ENCODE results near the gene NOC4L. TPM values are rescaled to one million over a fixed set of nuclear protein-coding genes. Genes with fewer than 3 reads are reported as not detected.

NOC4L gene
- total and polyA plus RNA-seq, 2 experiments from 2014 or later, result 42.4 to 54.7 TPM

DNA sequence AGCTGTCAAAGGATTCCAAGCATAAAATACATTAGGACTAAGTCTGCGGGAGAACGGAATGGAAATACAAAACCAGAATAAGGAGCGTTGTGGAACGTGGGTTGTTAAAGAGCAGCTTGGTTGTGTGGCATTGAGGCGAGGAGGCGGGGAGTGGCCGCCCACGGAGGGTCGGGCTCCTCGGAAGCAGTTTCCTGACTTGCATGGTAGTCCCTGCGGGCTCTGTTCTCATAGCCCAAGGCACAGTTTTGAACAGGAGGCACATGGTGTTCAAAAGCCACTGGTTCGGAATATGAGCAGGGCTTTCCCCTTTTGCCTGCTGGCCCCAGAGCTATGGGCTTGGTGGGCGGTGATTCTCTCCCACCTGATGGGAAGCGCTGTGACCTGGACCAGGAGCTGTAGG is 12.3 kb upstream of the NOC4L start:
- Mint-ChIP-seq H3K27ac (no peak overlapping the region), H3K9me3 (peaks cover 60% of the 10 kb centered on the region), H3K36me3 (ENCODE audit: low read depth) (peaks cover 54% of the 10 kb centered on the region), H3K27me3 (ENCODE audit: insufficient read depth, low read depth, poor library complexity) (peaks cover 36% of the 10 kb centered on the region), H3K4me3 (no peak overlapping the region), H3K4me1 (no peaks in the 10 kb centered on the region; the same call in 2 of the 3 replicates)
- Histone ChIP-seq H3K9me2 (ENCODE audit: insufficient read depth) (no peaks in the 10 kb centered on the region), H3K36me3 (ENCODE audit: insufficient read depth) (peaks cover 21% of the 10 kb centered on the region; the same call in 1 of the 2 replicates), H2AFZ (no peak overlapping the region), H4K20me1 (replicated peaks; ENCODE audit: insufficient read depth) (no peaks in the 10 kb centered on the region; the same call in 1 of the 2 replicates), H3K27ac (ENCODE audit: low read depth) (no peak overlapping the region), H3K4me3 (no peak overlapping the region), H3K27me3 (ENCODE audit: insufficient read depth) (no peaks in the 10 kb centered on the region), H3K79me2 (replicated peaks; ENCODE audit: insufficient read depth) (no peaks in the 10 kb centered on the region), H3K4me2 (no peak overlapping the region), H3F3A (replicated peaks; ENCODE audit: low read depth) (0 out of 2 replicates have a peak, but pooled peaks cover 6% of the 10 kb centered on the region), H3K4me1 (ENCODE audit: insufficient read depth) (no peaks in the 10 kb centered on the region)
- TF ChIP-seq EZH2phosphoT487 (IDR thresholded peaks at IDR 0.05; ENCODE audit: unreplicated experiment), result no peak
- no peak for TF ChIP-seq POLR2AphosphoS5 (IDR thresholded peaks at IDR 0.05; ENCODE audit: low read depth)
- no peak for TF ChIP-seq CREB1 (CRISPR knock-in tag; IDR thresholded peaks at IDR 0.05; ENCODE audit: low read depth)
- TF ChIP-seq, protein P1, sequence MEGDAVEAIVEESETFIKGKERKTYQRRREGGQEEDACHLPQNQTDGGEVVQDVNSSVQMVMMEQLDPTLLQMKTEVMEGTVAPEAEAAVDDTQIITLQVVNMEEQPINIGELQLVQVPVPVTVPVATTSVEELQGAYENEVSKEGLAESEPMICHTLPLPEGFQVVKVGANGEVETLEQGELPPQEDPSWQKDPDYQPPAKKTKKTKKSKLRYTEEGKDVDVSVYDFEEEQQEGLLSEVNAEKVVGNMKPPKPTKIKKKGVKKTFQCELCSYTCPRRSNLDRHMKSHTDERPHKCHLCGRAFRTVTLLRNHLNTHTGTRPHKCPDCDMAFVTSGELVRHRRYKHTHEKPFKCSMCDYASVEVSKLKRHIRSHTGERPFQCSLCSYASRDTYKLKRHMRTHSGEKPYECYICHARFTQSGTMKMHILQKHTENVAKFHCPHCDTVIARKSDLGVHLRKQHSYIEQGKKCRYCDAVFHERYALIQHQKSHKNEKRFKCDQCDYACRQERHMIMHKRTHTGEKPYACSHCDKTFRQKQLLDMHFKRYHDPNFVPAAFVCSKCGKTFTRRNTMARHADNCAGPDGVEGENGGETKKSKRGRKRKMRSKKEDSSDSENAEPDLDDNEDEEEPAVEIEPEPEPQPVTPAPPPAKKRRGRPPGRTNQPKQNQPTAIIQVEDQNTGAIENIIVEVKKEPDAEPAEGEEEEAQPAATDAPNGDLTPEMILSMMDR (conservative IDR thresholded peaks at IDR 0.05; ENCODE audit: low read depth in 2 of 2), result no peak
- no peak for TF ChIP-seq STAT1 (IDR thresholded peaks at IDR 0.05; ENCODE audit: unreplicated experiment)
- no peak for TF ChIP-seq ZNF114 (CRISPR knock-in tag; IDR thresholded peaks at IDR 0.05)
- TF ChIP-seq ZNF331 (CRISPR knock-in tag; IDR thresholded peaks at IDR 0.05; ENCODE audit: low read depth), result no peak
- TF ChIP-seq ZNF462 (CRISPR knock-in tag; IDR thresholded peaks at IDR 0.05), result no peak
- TF ChIP-seq NANOG (IDR thresholded peaks at IDR 0.05; ENCODE audit: borderline replicate concordance), result no peak
- TF ChIP-seq, protein P2, sequence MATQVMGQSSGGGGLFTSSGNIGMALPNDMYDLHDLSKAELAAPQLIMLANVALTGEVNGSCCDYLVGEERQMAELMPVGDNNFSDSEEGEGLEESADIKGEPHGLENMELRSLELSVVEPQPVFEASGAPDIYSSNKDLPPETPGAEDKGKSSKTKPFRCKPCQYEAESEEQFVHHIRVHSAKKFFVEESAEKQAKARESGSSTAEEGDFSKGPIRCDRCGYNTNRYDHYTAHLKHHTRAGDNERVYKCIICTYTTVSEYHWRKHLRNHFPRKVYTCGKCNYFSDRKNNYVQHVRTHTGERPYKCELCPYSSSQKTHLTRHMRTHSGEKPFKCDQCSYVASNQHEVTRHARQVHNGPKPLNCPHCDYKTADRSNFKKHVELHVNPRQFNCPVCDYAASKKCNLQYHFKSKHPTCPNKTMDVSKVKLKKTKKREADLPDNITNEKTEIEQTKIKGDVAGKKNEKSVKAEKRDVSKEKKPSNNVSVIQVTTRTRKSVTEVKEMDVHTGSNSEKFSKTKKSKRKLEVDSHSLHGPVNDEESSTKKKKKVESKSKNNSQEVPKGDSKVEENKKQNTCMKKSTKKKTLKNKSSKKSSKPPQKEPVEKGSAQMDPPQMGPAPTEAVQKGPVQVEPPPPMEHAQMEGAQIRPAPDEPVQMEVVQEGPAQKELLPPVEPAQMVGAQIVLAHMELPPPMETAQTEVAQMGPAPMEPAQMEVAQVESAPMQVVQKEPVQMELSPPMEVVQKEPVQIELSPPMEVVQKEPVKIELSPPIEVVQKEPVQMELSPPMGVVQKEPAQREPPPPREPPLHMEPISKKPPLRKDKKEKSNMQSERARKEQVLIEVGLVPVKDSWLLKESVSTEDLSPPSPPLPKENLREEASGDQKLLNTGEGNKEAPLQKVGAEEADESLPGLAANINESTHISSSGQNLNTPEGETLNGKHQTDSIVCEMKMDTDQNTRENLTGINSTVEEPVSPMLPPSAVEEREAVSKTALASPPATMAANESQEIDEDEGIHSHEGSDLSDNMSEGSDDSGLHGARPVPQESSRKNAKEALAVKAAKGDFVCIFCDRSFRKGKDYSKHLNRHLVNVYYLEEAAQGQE (IDR thresholded peaks at IDR 0.05; ENCODE audit: unreplicated experiment), result no peak
- no peak for TF ChIP-seq EZH2 (IDR thresholded peaks at IDR 0.05; ENCODE audit: low read depth, unreplicated experiment)
- TF ChIP-seq, protein P3, sequence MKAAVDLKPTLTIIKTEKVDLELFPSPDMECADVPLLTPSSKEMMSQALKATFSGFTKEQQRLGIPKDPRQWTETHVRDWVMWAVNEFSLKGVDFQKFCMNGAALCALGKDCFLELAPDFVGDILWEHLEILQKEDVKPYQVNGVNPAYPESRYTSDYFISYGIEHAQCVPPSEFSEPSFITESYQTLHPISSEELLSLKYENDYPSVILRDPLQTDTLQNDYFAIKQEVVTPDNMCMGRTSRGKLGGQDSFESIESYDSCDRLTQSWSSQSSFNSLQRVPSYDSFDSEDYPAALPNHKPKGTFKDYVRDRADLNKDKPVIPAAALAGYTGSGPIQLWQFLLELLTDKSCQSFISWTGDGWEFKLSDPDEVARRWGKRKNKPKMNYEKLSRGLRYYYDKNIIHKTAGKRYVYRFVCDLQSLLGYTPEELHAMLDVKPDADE (IDR thresholded peaks at IDR 0.05), result no peak
- no peak for TF ChIP-seq JUNB (IDR thresholded peaks at IDR 0.05; ENCODE audit: unreplicated experiment)
- ATAC-seq, result no peak
- DNase-seq (ENCODE audit: low spot score), result no peak

Measured in GM23338 (cell line).